Pancreas (tissue), 10 donors: Measurements from ENCODE around the gene ATP1B2. TPM values are rescaled to one million over a fixed set of nuclear protein-coding genes. Genes with fewer than 3 reads are reported as not detected.

Experiments used
- ATAC-seq, 4 donors: fragments of 200-7000 bp; cut with Tn5 transposase; one replicate each; pipeline versions ENCODE4 v1.8.0 to v1.9.1; 2020; ENCODE audit warnings: mild to moderate bottlenecking in 4 of 4, moderate library complexity in 4 of 4
- DNase-seq, 6 donors: peaks; one replicate each; pipeline ENCODE4 v3.0.0-alpha.2; 2020
- FAIRE-seq: peaks from 2 replicates; lab custom pipeline; 2012; peaks lifted over from hg19 to GRCh38; lab: Jason Lieb, UNC
- H3K27ac ChIP-seq, 4 donors: fragments of 200-600 bp; sonication (generic); 1 replicate in 3 of 4; 2 replicates in 1 of 4; pipeline versions ENCODE4 v1.5.0 to v1.8.0; 2020
- H3K27me3 ChIP-seq, 4 donors: fragments of 200-600 bp; one replicate each; pipeline ENCODE4 v1.8.0; 2021
- H3K36me3 ChIP-seq, 3 donors: fragments of 200-600 bp; sonication (generic) in 1 of 3; one replicate each; pipeline versions ENCODE4 v1.5.0 to v1.8.0; 2020 to 2021
- H3K4me1 ChIP-seq, 3 donors: fragments of 200-600 bp; one replicate each; pipeline ENCODE4 v1.8.0; 2021
- H3K4me3 ChIP-seq, 4 donors: fragments of 200-600 bp; sonication (generic) in 2 of 4; one replicate each; pipeline versions ENCODE4 v1.5.0 to v1.8.0; 2020 to 2021
- H3K9me3 ChIP-seq, 4 donors: fragments of 200-600 bp; one replicate each; pipeline ENCODE4 v1.8.0; 2021
- CTCF ChIP-seq, 4 donors: fragments of 200-600 bp; sonication (generic) in 3 of 4; IDR thresholded peaks; one replicate each; pipeline versions ENCODE4 v1.5.0 to v1.8.0; 2021; ENCODE audit warnings: antibody characterized with exemption in 4 of 4
- WGBS, 2 donors: extraction: QIAGEN DNeasy Blood & Tissue Kit; methylation state at CpG; one replicate each; pipeline ENCODE4 v1.1.7; 2013; 5-methylcytosine and 5-hydroxymethylcytosine counted together
- intact Hi-C, 3 donors: fragments of 100-400 bp; cut with DNase I; formaldehyde crosslinking; loops; one replicate each; pipeline versions ENCODE4 v1.11.1 to v1.14.2; 2022
- polyA plus RNA-seq, 2 donors: library from polyadenylated mRNA; stranded (reverse); fragments of 200-250 nt; gene quantifications; one replicate each; pipeline ENCODE4 v1.2.3, GENCODE V29; 2013
- total RNA-seq, 6 donors: library from RNA; stranded (reverse); fragmentation: NEBNext Ultra II Directional in 4 of 6; extraction: Animal tissue kit (Norgen Biotek cat#: 25700) in 4 of 6; gene quantifications; one replicate each; pipeline versions ENCODE4 v1.2.1 to v1.2.4, GENCODE V29; 2021 to 2023
- donor health status: healthy with polysubstance abuse.
- donor health status: DM: no; HTN: no; CAD: no; lungs with moderate emphysema.
- donor health status: DM: no; HTN: no; CAD: no.
- donor health status: control.
- donor health status: control.
- donor health status: Bipolar disorder and iron deficiency.
- donor health status: DM: yes; HTN: yes; CAD: no.
- donor health status: DM: no; HTN: no; CAD: no.
- donor health status: DM: no; HTN: no; CAD: no.
- donor health status: DM: yes; HTN: yes; CAD: no.

ATP1B2 gene
- total and polyA plus RNA-seq, 8 donors: 0.79 to 6.7 (median 1.3) TPM

GRCh38 chr17:7688808-7689316 is 38.1 kb downstream of the ATP1B2 start:
- 11 to 14% methylated on average over 13 of the region's 13 CpGs for WGBS, 2 donors
- peak overlapping the region in 3 of 4 donors; percentile 26 to 44 (median 31) for H3K27ac ChIP-seq

GRCh38 chr17:7695586-7695985 is 44.9 kb downstream of the ATP1B2 start:
- H3K9me3 ChIP-seq: no peaks in the 10 kb centered on the region
- no peaks in the 10 kb centered on the region for H3K4me1 ChIP-seq
- DNase-seq: no peak
- no peak for TF ChIP-seq CTCF (IDR thresholded peaks at IDR 0.05)
- FAIRE-seq: no peak
- H3K36me3 ChIP-seq: no peaks in the 10 kb centered on the region
- H3K27me3 ChIP-seq: no peaks in the 10 kb centered on the region
- no peak overlapping the region for H3K4me3 ChIP-seq
- no peak overlapping the region for H3K27ac ChIP-seq
- intact Hi-C loops: no loop called here
- 88 to 92% methylated on average over 10 of the region's 10 CpGs for WGBS, 2 donors
- ATAC-seq: no peak

More at GRCh38 chr17:7688808-7689316, 38.1 kb downstream of the ATP1B2 start:
- H3K27me3 ChIP-seq: no peaks in the 10 kb centered on the region
- FAIRE-seq (no peak), ATAC-seq (no peak), DNase-seq (no peak)
- peak overlapping the region; percentile 45 to 91 (median 64) for H3K4me3 ChIP-seq
- H3K4me1 ChIP-seq: peaks cover 3 to 25% (median 19%) of the 10 kb centered on the region in 3 donors
- no peaks in the 10 kb centered on the region for H3K9me3 ChIP-seq
- intact Hi-C loops: no loop called here
- H3K36me3 ChIP-seq: no peaks in the 10 kb centered on the region
- no peak for TF ChIP-seq CTCF (IDR thresholded peaks at IDR 0.05)

GRCh38 chr17:7697828-7698588 is 47.3 kb downstream of the ATP1B2 start:
- Histone ChIP-seq H3K36me3 (no peaks in the 10 kb centered on the region), H3K27me3 (no peaks in the 10 kb centered on the region), H3K27ac (no peak overlapping the region), H3K4me3 (no peak overlapping the region), H3K9me3 (no peaks in the 10 kb centered on the region), H3K4me1 (no peaks in the 10 kb centered on the region)
- intact Hi-C loops: no loop called here
- 96 to 98% methylated on average over 4 of the region's 4 CpGs for WGBS, 2 donors
- peak in 1 of 6 donors; percentile 7 for DNase-seq
- no peak for ATAC-seq
- TF ChIP-seq CTCF (IDR thresholded peaks at IDR 0.05): no peak
- FAIRE-seq: no peak

- H3K4me1 ChIP-seq: no peaks in the 10 kb centered on the region
- no peak for ATAC-seq
- FAIRE-seq: no peak
- no peak for DNase-seq
- peaks cover 0 to 4% (median 0%) of the 10 kb centered on the region in 4 donors for H3K27me3 ChIP-seq
- H3K27ac ChIP-seq: no peak overlapping the region
- TF ChIP-seq CTCF (IDR thresholded peaks at IDR 0.05): no peak
- H3K9me3 ChIP-seq: no peaks in the 10 kb centered on the region
- H3K4me3 ChIP-seq: no peak overlapping the region
- 96 to 97% methylated on average over 7 of the region's 7 CpGs for WGBS, 2 donors
- intact Hi-C loops: no loop called here
- H3K36me3 ChIP-seq: no peaks in the 10 kb centered on the region
Measured at GRCh38 chr17:7700510-7700909, 49.8 kb downstream of the ATP1B2 start.

GRCh38 chr17:7701681-7702080 is 51.0 kb downstream of the ATP1B2 start:
- DNase-seq (peak in 1 of 6 donors; percentile 37), ATAC-seq (no peak), FAIRE-seq (no peak)
- no peak overlapping the region for H3K4me3 ChIP-seq
- WGBS, 2 donors: 84 to 91% methylated on average over 14 of the region's 14 CpGs
- peaks cover 0 to 9% (median 0%) of the 10 kb centered on the region in 4 donors for H3K27me3 ChIP-seq
- no peaks in the 10 kb centered on the region for H3K4me1 ChIP-seq
- intact Hi-C loops: no loop called here
- H3K27ac ChIP-seq: no peak overlapping the region
- no peaks in the 10 kb centered on the region for H3K36me3 ChIP-seq
- no peaks in the 10 kb centered on the region for H3K9me3 ChIP-seq
- TF ChIP-seq CTCF (IDR thresholded peaks at IDR 0.05): no peak
